Liver (tissue), 3 donors: Measurements from ENCODE around the gene PCDHA5.

Experiments
- EGR1 ChIP-seq, 2 donors: IDR thresholded peaks; 2 replicates each; pipeline ENCODE4 v1.6.1; 2016 to 2018; ENCODE audit warnings: antibody characterized with exemption in 2 of 2, low read depth in 2 of 2
- GABPA ChIP-seq, 2 donors: IDR thresholded peaks in 1 of 2; conservative IDR thresholded peaks in 1 of 2; 2 replicates each; pipeline ENCODE4 v1.6.1; 2016; ENCODE audit warnings: antibody characterized with exemption in 2 of 2, mild to moderate bottlenecking in 1 of 2, moderate library complexity in 1 of 2
- RAD21 ChIP-seq, 2 donors: IDR thresholded peaks; 2 replicates each; pipeline ENCODE4 v1.6.1; 2016; ENCODE audit warnings: antibody characterized with exemption in 2 of 2, mild to moderate bottlenecking in 2 of 2
- RXRA ChIP-seq, 2 donors: IDR thresholded peaks; 2 replicates each; pipeline ENCODE4 v1.6.1; 2017 to 2018; ENCODE audit warnings: antibody characterized with exemption in 2 of 2, mild to moderate bottlenecking in 1 of 2
- TAF1 ChIP-seq: conservative IDR thresholded peaks from 2 replicates; pipeline ENCODE4 v1.6.1; 2016; ENCODE audit warnings: antibody characterized with exemption, mild to moderate bottlenecking
- YY1 ChIP-seq: IDR thresholded peaks from 2 replicates; pipeline ENCODE4 v1.6.1; 2016; ENCODE audit warnings: antibody characterized with exemption, mild to moderate bottlenecking
- TF ChIP-seq, protein P1 (sequence below): fragments of 150-350 bp; IDR thresholded peaks from 2 replicates; pipeline ENCODE4 v1.5.1; 2017; ENCODE audit warnings: improper control_type of control experiment, low read depth, low read length; ENCODE audit not compliant: missing input control
- TF ChIP-seq, protein P2 (sequence below): IDR thresholded peaks from 2 replicates; pipeline ENCODE4 v1.6.1; 2016; ENCODE audit warnings: antibody characterized with exemption
- TF ChIP-seq, protein P3 (sequence below): IDR thresholded peaks from 2 replicates; pipeline ENCODE4 v1.6.1; 2016; ENCODE audit warnings: antibody characterized with exemption, mild to moderate bottlenecking
- donor health status: healthy.
- donor health status: healthy.

DNA sequence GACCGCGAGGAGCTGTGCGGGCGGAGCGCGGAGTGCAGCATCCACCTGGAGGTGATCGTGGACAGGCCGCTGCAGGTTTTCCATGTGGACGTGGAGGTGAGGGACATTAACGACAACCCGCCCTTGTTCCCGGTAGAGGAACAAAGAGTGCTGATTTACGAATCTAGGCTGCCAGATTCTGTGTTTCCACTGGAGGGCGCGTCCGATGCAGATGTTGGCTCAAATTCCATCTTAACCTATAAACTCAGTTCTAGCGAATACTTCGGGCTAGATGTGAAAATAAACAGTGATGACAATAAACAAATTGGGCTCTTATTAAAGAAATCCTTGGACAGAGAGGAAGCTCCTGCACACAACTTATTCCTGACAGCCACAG lies 6.9 kb downstream of the PCDHA5 start:
- TF ChIP-seq GABPA (IDR thresholded peaks at IDR 0.05 in 1 of 2, conservative IDR thresholded peaks at IDR 0.05 in 1 of 2), result no peak
- TF ChIP-seq, protein P1, sequence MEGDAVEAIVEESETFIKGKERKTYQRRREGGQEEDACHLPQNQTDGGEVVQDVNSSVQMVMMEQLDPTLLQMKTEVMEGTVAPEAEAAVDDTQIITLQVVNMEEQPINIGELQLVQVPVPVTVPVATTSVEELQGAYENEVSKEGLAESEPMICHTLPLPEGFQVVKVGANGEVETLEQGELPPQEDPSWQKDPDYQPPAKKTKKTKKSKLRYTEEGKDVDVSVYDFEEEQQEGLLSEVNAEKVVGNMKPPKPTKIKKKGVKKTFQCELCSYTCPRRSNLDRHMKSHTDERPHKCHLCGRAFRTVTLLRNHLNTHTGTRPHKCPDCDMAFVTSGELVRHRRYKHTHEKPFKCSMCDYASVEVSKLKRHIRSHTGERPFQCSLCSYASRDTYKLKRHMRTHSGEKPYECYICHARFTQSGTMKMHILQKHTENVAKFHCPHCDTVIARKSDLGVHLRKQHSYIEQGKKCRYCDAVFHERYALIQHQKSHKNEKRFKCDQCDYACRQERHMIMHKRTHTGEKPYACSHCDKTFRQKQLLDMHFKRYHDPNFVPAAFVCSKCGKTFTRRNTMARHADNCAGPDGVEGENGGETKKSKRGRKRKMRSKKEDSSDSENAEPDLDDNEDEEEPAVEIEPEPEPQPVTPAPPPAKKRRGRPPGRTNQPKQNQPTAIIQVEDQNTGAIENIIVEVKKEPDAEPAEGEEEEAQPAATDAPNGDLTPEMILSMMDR, result no peak
- TF ChIP-seq, protein P2, sequence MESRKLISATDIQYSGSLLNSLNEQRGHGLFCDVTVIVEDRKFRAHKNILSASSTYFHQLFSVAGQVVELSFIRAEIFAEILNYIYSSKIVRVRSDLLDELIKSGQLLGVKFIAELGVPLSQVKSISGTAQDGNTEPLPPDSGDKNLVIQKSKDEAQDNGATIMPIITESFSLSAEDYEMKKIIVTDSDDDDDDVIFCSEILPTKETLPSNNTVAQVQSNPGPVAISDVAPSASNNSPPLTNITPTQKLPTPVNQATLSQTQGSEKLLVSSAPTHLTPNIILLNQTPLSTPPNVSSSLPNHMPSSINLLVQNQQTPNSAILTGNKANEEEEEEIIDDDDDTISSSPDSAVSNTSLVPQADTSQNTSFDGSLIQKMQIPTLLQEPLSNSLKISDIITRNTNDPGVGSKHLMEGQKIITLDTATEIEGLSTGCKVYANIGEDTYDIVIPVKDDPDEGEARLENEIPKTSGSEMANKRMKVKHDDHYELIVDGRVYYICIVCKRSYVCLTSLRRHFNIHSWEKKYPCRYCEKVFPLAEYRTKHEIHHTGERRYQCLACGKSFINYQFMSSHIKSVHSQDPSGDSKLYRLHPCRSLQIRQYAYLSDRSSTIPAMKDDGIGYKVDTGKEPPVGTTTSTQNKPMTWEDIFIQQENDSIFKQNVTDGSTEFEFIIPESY, result no peak
- no peak for TF ChIP-seq EGR1 (IDR thresholded peaks at IDR 0.05; ENCODE audit: low read depth in 2 of 2)
- no peak for TF ChIP-seq TAF1
- no peak for TF ChIP-seq YY1
- TF ChIP-seq, protein P3, sequence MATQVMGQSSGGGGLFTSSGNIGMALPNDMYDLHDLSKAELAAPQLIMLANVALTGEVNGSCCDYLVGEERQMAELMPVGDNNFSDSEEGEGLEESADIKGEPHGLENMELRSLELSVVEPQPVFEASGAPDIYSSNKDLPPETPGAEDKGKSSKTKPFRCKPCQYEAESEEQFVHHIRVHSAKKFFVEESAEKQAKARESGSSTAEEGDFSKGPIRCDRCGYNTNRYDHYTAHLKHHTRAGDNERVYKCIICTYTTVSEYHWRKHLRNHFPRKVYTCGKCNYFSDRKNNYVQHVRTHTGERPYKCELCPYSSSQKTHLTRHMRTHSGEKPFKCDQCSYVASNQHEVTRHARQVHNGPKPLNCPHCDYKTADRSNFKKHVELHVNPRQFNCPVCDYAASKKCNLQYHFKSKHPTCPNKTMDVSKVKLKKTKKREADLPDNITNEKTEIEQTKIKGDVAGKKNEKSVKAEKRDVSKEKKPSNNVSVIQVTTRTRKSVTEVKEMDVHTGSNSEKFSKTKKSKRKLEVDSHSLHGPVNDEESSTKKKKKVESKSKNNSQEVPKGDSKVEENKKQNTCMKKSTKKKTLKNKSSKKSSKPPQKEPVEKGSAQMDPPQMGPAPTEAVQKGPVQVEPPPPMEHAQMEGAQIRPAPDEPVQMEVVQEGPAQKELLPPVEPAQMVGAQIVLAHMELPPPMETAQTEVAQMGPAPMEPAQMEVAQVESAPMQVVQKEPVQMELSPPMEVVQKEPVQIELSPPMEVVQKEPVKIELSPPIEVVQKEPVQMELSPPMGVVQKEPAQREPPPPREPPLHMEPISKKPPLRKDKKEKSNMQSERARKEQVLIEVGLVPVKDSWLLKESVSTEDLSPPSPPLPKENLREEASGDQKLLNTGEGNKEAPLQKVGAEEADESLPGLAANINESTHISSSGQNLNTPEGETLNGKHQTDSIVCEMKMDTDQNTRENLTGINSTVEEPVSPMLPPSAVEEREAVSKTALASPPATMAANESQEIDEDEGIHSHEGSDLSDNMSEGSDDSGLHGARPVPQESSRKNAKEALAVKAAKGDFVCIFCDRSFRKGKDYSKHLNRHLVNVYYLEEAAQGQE, result no peak
- TF ChIP-seq RAD21 (IDR thresholded peaks at IDR 0.05), result no peak
- TF ChIP-seq RXRA (IDR thresholded peaks at IDR 0.05), result no peak
